Measurements from ENCODE around the gene INA.

DNA sequence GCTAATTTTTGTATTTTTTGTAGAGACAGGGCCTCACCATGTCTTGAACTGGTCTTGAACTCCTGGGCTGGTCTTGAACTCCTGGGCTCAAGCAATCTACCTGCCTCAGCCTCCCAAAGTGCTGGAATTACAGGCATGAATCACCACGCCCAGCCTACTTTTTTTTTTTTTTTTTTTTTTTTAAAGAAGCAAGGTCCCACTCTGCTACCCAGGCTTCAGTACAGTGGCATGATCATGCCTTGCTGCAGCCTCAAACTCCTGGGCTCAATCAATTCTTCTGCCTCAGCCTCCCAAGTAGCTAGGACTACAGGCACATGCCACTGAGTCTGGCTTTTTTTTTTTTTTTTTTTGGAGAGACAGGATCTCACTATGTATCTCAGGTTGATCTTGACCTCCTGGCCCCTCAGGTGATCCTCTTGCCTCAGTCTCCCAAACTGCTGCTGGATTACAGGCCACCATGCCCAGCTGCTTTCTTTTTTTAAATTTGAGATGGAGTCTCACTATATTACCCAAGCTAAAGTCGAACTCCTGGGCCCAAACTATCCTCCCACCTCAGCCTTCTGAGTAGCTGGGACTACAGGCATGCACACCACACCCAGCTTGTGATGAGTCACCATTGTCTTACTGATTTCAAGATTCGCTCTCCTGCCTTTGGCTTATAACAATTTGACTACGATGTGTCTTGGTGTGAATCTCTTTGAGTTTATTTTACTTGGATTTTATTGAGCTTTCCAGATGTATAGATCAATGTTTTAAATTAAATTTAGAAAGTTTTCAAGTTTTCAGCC is 22.2 kb upstream of the INA start:
- TF ChIP-seq, protein P1, sequence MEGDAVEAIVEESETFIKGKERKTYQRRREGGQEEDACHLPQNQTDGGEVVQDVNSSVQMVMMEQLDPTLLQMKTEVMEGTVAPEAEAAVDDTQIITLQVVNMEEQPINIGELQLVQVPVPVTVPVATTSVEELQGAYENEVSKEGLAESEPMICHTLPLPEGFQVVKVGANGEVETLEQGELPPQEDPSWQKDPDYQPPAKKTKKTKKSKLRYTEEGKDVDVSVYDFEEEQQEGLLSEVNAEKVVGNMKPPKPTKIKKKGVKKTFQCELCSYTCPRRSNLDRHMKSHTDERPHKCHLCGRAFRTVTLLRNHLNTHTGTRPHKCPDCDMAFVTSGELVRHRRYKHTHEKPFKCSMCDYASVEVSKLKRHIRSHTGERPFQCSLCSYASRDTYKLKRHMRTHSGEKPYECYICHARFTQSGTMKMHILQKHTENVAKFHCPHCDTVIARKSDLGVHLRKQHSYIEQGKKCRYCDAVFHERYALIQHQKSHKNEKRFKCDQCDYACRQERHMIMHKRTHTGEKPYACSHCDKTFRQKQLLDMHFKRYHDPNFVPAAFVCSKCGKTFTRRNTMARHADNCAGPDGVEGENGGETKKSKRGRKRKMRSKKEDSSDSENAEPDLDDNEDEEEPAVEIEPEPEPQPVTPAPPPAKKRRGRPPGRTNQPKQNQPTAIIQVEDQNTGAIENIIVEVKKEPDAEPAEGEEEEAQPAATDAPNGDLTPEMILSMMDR (IDR thresholded peaks at IDR 0.05): no peak
- no peak for TF ChIP-seq POLR2A (IDR thresholded peaks at IDR 0.05)
